Measurements from ENCODE around the gene ADCY5.

GRCh38 chr3:123378409-123378915 lies 70.4 kb downstream of the ADCY5 start:
- TF ChIP-seq CTCF (IDR thresholded peaks at IDR 0.05; ENCODE audit: low read depth, low read length, missing input control): no peak
- no peak for TF ChIP-seq TAF1 (conservative IDR thresholded peaks at IDR 0.05)
- no peak for TF ChIP-seq ATF3 (IDR thresholded peaks at IDR 0.05)
- TF ChIP-seq RXRA (IDR thresholded peaks at IDR 0.05): no peak
- TF ChIP-seq MAX (IDR thresholded peaks at IDR 0.05): no peak
- no peak for TF ChIP-seq YY1 (IDR thresholded peaks at IDR 0.05)

Measured in liver (tissue), 3 donors.